AG09309 (cell line): ENCODE results near the gene HERC6.

Experiments
- DNase-seq: peaks from one replicate; pipeline ENCODE4 v3.0.0-alpha.2; 2010; ENCODE audit warnings: low read depth
- H3K4me3 ChIP-seq: 2 replicates; pipeline ENCODE4 v1.5.1; 2011; ENCODE audit warnings: mild to moderate bottlenecking, low read depth, low read length, moderate library complexity; ENCODE audit not compliant: control insufficient read depth
- CTCF ChIP-seq: IDR thresholded peaks from 2 replicates; pipeline ENCODE4 v1.5.1; 2011; ENCODE audit warnings: mild to moderate bottlenecking, low read depth, low read length, inconsistent platforms; ENCODE audit not compliant: insufficient read depth, control insufficient read depth; ENCODE audit errors: missing control alignments

Gene HERC6

GRCh38 chr4:88413801-88414200 lies 35.1 kb downstream of the HERC6 start:
- no peak for DNase-seq
- H3K4me3 ChIP-seq, result no peak overlapping the region
- TF ChIP-seq CTCF, result no peak

GRCh38 chr4:88414755-88415154 lies 36.1 kb downstream of the HERC6 start:
- TF ChIP-seq CTCF, result no peak
- H3K4me3 ChIP-seq, result no peak overlapping the region
- no peak for DNase-seq

GRCh38 chr4:88415982-88416381 lies 37.3 kb downstream of the HERC6 start:
- TF ChIP-seq CTCF, result no peak
- no peak for DNase-seq
- no peak overlapping the region for H3K4me3 ChIP-seq

GRCh38 chr4:88418411-88418810 lies 39.8 kb downstream of the HERC6 start:
- no peak overlapping the region for H3K4me3 ChIP-seq
- no peak for DNase-seq
- TF ChIP-seq CTCF, result no peak

- TF ChIP-seq CTCF, result no peak
- no peak overlapping the region for H3K4me3 ChIP-seq
- no peak for DNase-seq
Measured at GRCh38 chr4:88419874-88420273, 41.2 kb downstream of the HERC6 start.

- no peak for DNase-seq
- H3K4me3 ChIP-seq, result no peak overlapping the region
- TF ChIP-seq CTCF, result no peak
Measured at GRCh38 chr4:88420844-88421243, 42.2 kb downstream of the HERC6 start.

- no peak for DNase-seq
- no peak overlapping the region for H3K4me3 ChIP-seq
- no peak for TF ChIP-seq CTCF
Measured at GRCh38 chr4:88422403-88422802, 43.8 kb downstream of the HERC6 start.
